NCI-H345 treated with DMSO at 0.1 percent for 48 hours (cell line): ENCODE results near the gene TFAP2B.

Experiments used
- DNase-seq: peaks from one replicate; lab custom pipeline; 2025; ENCODE audit not compliant: unreplicated experiment; lab: John Stamatoyannopoulos, UW

The TFAP2B gene

GRCh38 chr6:50847890-50848594 is 29.4 kb downstream of the TFAP2B start:
- DNase-seq = no peak

- DNase-seq = no peak
Observed at GRCh38 chr6:50848989-50849795, 30.5 kb downstream of the TFAP2B start.

GRCh38 chr6:50849796-50850180 is 31.1 kb downstream of the TFAP2B start:
- DNase-seq = no peak

GRCh38 chr6:50850223-50851048 is 31.8 kb downstream of the TFAP2B start:
- no peak for DNase-seq

GRCh38 chr6:50851049-50851845 is 32.6 kb downstream of the TFAP2B start:
- DNase-seq = no peak

GRCh38 chr6:50853939-50854338 is 35.3 kb downstream of the TFAP2B start:
- no peak for DNase-seq

GRCh38 chr6:50861692-50862091 is 43.0 kb downstream of the TFAP2B start:
- DNase-seq = no peak

GRCh38 chr6:50862176-50862575 is 43.5 kb downstream of the TFAP2B start:
- DNase-seq = no peak

- no peak for DNase-seq
Observed at GRCh38 chr6:50864601-50865000, 45.9 kb downstream of the TFAP2B start.

- DNase-seq = no peak
Observed at GRCh38 chr6:50868466-50868865, 49.8 kb downstream of the TFAP2B start.

GRCh38 chr6:50873167-50873566 is 54.5 kb downstream of the TFAP2B start:
- DNase-seq = no peak

- no peak for DNase-seq
Observed at GRCh38 chr6:50884364-50884763, 65.7 kb downstream of the TFAP2B start.

GRCh38 chr6:50887112-50887511 is 68.4 kb downstream of the TFAP2B start:
- DNase-seq = no peak

- no peak for DNase-seq
Observed at GRCh38 chr6:50889497-50889896, 70.8 kb downstream of the TFAP2B start.

- DNase-seq = no peak
Observed at GRCh38 chr6:50889935-50890334, 71.3 kb downstream of the TFAP2B start.

- no peak for DNase-seq
Observed at GRCh38 chr6:50890579-50890978, 71.9 kb downstream of the TFAP2B start.

GRCh38 chr6:50891290-50891689 is 72.6 kb downstream of the TFAP2B start:
- peak; percentile 10 for DNase-seq
